AG09309 (cell line): ENCODE data around the gene STIM1.
A peak's percentile ranks its signal among the peaks of the same experiment; 100 is the strongest.

Experiments
- DNase-seq: peaks from one replicate; pipeline ENCODE4 v3.0.0-alpha.2; 2010; ENCODE audit warnings: low read depth
- H3K4me3 ChIP-seq: 2 replicates; pipeline ENCODE4 v1.5.1; 2011; ENCODE audit warnings: mild to moderate bottlenecking, low read depth, low read length, moderate library complexity; ENCODE audit not compliant: control insufficient read depth
- CTCF ChIP-seq: IDR thresholded peaks from 2 replicates; pipeline ENCODE4 v1.5.1; 2011; ENCODE audit warnings: mild to moderate bottlenecking, low read depth, low read length, inconsistent platforms; ENCODE audit not compliant: insufficient read depth, control insufficient read depth; ENCODE audit errors: missing control alignments

Gene STIM1

GRCh38 chr11:3853899-3854659 is 1.4 kb upstream of the STIM1 start:
- H3K4me3 ChIP-seq: no peak overlapping the region
- DNase-seq: no peak
- no peak for TF ChIP-seq CTCF

- no peak overlapping the region; the same call in 1 of the 2 replicates for H3K4me3 ChIP-seq
- no peak for DNase-seq
- no peak for TF ChIP-seq CTCF
Observed at GRCh38 chr11:3854660-3854976, 846 bp upstream of the STIM1 start.

- TF ChIP-seq CTCF: no peak
- peak overlapping the region; percentile 57 for H3K4me3 ChIP-seq
- DNase-seq: no peak
Observed at GRCh38 chr11:3855808-3856491, 486 bp downstream of the STIM1 start.

GRCh38 chr11:3856856-3857553 is 1.5 kb downstream of the STIM1 start:
- DNase-seq: no peak
- TF ChIP-seq CTCF: no peak
- H3K4me3 ChIP-seq: peak overlapping the region; percentile 57

GRCh38 chr11:3857628-3858027 is 2.2 kb downstream of the STIM1 start:
- H3K4me3 ChIP-seq: no peak overlapping the region
- TF ChIP-seq CTCF: no peak
- no peak for DNase-seq

GRCh38 chr11:3859373-3859881 is 4.0 kb downstream of the STIM1 start:
- no peak overlapping the region for H3K4me3 ChIP-seq
- no peak for DNase-seq
- no peak for TF ChIP-seq CTCF
